A549 (cell line): ENCODE measurements around the gene GBF1.

Experiments used
- RARB ChIP-seq: fragments of 250-450 bp; sonication (Bioruptor Pico); IDR thresholded peaks from 2 replicates; pipeline ENCODE4 v1.8.0; 2021; ENCODE audit warnings: mild to moderate bottlenecking, moderate library complexity
- TF ChIP-seq, protein P1 (sequence below): fragments of >200 bp; sonication (Bioruptor Twin); formaldehyde crosslinking; IDR thresholded peaks from 3 replicates; pipeline ENCODE4 v1.5.1; 2016

DNA sequence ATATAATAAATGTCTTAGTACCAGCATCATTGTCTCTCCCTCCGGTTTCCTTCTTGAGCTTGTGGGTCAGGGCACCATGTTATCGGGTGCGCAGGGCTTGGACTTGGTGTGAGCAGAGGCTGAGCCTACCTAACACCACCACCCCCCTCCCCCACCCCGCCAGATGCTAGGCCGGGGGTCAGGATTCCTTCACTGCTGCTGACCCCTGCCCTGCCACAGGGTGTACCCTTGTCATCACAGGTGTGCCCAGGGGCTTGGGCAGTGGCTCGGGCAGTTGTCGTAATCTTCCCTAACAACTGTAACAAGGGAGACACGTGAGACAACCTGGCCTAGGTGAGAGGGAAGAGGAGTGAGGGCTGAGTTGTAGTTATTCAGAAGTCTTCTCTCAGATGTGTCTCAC, 137.5 kb downstream of the GBF1 start:
- no peak for TF ChIP-seq RARB
- TF ChIP-seq, protein P1, sequence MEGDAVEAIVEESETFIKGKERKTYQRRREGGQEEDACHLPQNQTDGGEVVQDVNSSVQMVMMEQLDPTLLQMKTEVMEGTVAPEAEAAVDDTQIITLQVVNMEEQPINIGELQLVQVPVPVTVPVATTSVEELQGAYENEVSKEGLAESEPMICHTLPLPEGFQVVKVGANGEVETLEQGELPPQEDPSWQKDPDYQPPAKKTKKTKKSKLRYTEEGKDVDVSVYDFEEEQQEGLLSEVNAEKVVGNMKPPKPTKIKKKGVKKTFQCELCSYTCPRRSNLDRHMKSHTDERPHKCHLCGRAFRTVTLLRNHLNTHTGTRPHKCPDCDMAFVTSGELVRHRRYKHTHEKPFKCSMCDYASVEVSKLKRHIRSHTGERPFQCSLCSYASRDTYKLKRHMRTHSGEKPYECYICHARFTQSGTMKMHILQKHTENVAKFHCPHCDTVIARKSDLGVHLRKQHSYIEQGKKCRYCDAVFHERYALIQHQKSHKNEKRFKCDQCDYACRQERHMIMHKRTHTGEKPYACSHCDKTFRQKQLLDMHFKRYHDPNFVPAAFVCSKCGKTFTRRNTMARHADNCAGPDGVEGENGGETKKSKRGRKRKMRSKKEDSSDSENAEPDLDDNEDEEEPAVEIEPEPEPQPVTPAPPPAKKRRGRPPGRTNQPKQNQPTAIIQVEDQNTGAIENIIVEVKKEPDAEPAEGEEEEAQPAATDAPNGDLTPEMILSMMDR: no peak
